CD4-positive, alpha-beta T cell treated with Interleukin-4 for 4 hours (primary cell): Measurements from ENCODE around the gene CCDC175.

Experiments used
- DNase-seq: peaks from one replicate; pipeline ENCODE4 v3.0.0-alpha.2; 2020

The CCDC175 gene

GRCh38 chr14:59576332-59577294 lies at the start of gene CCDC175:
Gene CCDC175, minus strand, starts transcription at chr14:59576812. Its CDS starts 37 bp downstream, at chr14:59576775.
- DNase-seq = peak; percentile 74

- no peak for DNase-seq
Observed at GRCh38 chr14:59622631-59623030, 46.0 kb upstream of the CCDC175 start.

- no peak for DNase-seq
Observed at GRCh38 chr14:59619061-59619460, 42.4 kb upstream of the CCDC175 start.

GRCh38 chr14:59601056-59601455 lies 24.4 kb upstream of the CCDC175 start:
- no peak for DNase-seq

- DNase-seq = no peak
Observed at GRCh38 chr14:59600211-59600945, 23.8 kb upstream of the CCDC175 start.

- DNase-seq = no peak
Observed at GRCh38 chr14:59595071-59595470, 18.5 kb upstream of the CCDC175 start.

DNA sequence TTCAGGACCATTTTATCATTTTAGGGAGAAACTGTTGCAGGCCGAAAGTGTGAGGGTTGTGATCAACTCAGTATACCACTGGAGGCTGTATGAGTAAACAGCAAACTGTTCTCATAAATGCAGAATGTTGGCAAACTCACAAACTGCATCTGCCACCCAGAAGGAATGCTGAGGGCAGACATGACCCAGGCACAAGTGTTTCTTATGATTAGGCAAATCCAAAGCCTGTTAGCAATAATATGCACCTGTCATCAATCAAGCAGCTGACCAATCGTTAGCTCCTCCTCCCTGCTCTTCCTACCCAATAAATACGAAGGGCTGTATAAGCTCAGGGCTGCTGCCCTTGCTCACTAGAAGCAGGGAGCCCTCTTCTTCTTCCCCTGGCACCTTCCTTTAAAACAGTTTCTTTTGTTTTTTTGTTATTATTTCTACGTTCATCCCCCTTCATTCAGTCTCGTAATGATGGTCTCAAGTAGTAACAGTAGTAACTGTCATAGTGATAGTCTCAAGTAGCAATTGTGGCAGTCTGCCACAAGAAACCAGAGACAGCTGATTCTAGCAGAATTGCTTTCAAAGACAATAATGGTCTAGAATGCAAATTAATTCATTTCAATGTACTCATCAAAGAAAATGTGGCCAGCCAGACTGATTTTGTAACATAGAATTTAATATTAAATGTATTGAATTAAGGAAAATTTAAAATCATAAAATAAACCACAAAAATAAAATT lies 15.2 kb upstream of the CCDC175 start:
- no peak for DNase-seq

- no peak for DNase-seq
Observed at GRCh38 chr14:59588101-59588500, 11.5 kb upstream of the CCDC175 start.

DNA sequence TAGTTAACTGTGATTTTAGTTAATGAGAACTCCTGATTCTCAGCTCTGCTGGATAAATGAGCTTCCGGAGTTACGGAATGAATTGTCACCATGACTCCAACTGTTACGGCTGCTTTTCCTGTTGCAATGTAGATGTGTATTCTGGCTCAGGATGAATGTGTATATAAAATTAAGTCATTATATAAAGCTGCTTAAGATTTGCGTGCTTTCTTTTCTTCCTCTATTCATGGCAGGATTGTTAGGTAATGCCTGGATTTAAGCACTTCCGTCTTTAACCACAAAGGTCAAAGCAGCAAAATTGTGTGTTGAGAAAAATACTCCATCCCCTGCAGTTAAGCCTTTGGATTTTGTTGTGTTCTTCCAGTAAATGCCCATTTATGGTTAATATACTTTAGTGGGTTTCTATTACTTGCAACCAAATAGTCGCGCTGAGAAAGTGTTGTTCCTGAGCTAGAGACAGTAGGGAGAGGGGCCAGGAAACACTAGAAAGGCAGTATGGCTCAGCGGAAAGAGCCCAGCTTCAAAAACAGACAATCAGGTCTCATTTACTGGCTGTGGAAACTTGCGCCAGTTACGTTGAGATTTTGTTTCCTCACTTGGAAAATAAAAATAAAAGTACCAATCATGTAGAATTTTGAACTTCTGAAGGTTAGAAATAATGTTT lies 9.4 kb upstream of the CCDC175 start:
- no peak for DNase-seq

GRCh38 chr14:59583755-59584154 lies 7.1 kb upstream of the CCDC175 start:
- DNase-seq = no peak

DNA sequence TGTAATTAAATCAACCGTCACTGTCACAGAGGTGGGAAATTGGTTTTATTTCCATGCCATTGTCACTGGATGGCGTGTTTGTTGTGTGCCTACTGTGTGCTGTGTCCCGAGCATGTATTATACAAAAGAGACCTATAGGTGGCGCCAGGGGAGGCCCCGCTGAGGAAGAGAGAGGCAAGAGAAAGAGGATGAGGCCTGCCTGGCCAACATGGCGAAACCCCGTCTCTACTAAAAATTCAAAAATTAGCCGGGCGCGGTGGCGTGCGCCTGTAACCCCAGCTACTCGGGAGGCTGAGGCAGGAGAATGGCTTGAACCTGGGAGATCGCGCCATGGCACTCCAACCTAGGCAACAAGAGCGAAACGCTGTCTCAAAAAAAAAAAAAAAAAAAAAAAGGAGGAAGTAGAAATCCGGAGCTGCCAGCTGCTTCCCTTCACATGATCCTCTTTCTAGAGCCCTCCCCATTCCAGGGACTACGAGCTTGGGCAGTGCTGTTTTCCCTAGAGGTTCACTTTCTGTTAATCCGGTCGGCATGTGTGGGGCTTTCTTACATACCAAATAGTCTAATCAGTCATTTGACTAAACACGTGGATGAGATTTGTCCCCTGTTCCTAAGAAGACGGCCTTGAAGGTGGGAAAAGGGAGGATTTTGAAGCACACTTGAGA lies 6.4 kb upstream of the CCDC175 start:
- no peak for DNase-seq

DNA sequence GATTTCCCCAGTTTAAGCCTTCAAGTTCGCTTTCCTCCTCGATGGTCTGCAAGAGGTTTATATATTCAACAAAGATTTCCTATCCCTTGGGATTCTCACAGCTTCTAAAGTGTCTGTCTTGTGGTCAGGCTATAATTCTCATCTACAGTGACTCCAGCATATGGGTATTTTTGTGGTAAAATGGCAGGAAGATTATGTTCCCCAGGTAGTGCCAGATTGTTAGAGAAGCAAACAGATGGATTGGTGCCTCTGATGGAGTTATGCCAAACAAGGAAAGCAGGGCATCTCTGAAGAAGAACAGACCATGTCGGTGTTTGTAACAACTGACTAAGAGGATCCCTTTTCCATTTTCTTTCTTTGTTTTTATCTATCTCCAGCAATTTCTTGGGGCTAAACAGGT lies 5.5 kb upstream of the CCDC175 start:
- no peak for DNase-seq

GRCh38 chr14:59580911-59581310 lies 4.3 kb upstream of the CCDC175 start:
- no peak for DNase-seq

DNA sequence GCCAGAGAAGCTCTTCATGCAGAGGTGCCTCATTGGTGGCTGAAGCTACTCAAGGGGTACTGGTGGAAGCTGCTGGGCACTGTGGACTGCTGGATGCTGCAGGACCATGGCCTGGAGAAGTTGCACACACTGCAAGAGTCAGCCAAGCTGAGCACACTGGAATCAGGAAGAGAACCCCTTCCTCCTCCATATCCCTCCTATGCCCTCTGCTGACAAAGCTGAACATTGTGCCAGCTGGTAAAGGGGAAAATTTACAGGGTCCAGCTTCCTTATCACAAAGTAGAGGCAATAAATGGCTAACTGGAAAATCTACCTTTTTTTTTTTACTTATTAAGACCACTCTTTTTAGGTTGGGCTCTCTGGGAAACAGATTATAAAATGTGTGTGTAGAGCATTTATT lies 6.5 kb downstream of the CCDC175 start:
- no peak for DNase-seq

DNA sequence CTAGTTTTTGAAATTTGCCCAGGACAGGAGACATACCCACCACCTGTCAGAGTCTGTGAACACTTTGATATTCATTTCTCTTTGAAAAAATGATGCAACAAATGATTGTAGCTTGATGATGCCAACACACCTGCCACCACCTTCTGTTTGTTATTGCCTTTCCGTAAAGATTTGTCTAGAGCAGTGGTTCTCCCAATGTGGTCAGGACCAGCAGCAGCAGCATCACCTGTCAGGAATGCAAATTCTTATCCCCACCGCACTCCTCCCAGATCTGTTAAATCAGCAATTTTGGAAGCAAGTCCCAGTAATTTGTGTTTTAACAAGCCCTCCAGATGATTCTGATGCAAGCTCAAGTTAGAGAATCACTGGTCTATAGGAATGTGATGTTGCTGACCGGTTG lies 9.9 kb downstream of the CCDC175 start:
- DNase-seq = no peak

- no peak for DNase-seq
Observed at GRCh38 chr14:59566296-59566695, 10.3 kb downstream of the CCDC175 start.

DNA sequence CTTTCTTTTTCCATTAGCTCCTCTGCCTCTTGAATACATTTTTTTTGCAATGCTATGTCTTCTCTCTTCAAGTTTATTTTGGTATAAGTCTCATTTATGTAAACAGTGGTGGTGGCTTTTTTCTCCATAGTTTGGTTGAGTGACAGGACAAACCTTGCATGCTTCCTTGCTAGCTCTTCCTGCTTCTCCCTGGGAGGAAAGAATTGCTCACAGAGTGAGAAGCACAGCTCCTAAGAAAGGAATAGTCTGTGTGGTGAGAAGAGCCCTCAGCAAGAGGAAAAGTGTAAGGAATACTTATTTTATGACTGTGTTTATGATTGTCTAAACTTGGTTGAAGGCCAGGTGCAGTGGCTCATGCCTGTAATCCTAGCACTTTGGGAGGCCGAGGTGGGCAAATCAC lies 11.5 kb downstream of the CCDC175 start:
- DNase-seq = no peak

GRCh38 chr14:59564366-59564765 lies 12.2 kb downstream of the CCDC175 start:
- no peak for DNase-seq

- DNase-seq = no peak
Observed at GRCh38 chr14:59547310-59547709, 29.3 kb downstream of the CCDC175 start.

GRCh38 chr14:59543873-59544272 lies 32.7 kb downstream of the CCDC175 start:
- no peak for DNase-seq

GRCh38 chr14:59541731-59542130 lies 34.9 kb downstream of the CCDC175 start:
- no peak for DNase-seq

- DNase-seq = no peak
Observed at GRCh38 chr14:59540852-59541251, 35.8 kb downstream of the CCDC175 start.
